MM.1S (cell line): ENCODE data around the gene PACRG.

Experiments used
- DNase-seq: peaks from one replicate; pipeline ENCODE4 v3.0.0-alpha.2; 2015
- H2AFZ ChIP-seq: fragments of 300-600 bp; sonication (generic); 2 replicates; pipeline ENCODE4 v1.6.0; 2016; ENCODE audit warnings: antibody characterized with exemption, low read length
- H3F3A ChIP-seq: fragments of 300-600 bp; sonication (generic); 2 replicates; pipeline ENCODE4 v1.6.1; 2016; ENCODE audit warnings: mild to moderate bottlenecking, antibody characterized with exemption, low read length, moderate library complexity, mixed read lengths; ENCODE audit not compliant: insufficient read depth
- H3K27ac ChIP-seq: fragments of 300-600 bp; sonication (generic); 2 replicates; pipeline ENCODE4 v1.5.1; 2016; ENCODE audit warnings: mild to moderate bottlenecking, low read length
- H3K27me3 ChIP-seq: fragments of 300-600 bp; sonication (generic); replicated peaks from 2 replicates; pipeline ENCODE4 v1.6.0; 2016; ENCODE audit warnings: low read length; ENCODE audit not compliant: insufficient read depth
- H3K36me3 ChIP-seq: fragments of 300-600 bp; sonication (generic); replicated peaks from 2 replicates; pipeline ENCODE4 v1.6.1; 2016; ENCODE audit warnings: mild to moderate bottlenecking, low read length, mixed read lengths; ENCODE audit not compliant: insufficient read depth
- H3K4me1 ChIP-seq: fragments of 300-600 bp; sonication (generic); 2 replicates; pipeline ENCODE4 v1.6.1; 2016; ENCODE audit warnings: low read length, mixed read lengths
- H3K4me2 ChIP-seq: fragments of 300-600 bp; sonication (generic); 2 replicates; pipeline ENCODE4 v1.6.0; 2016; ENCODE audit warnings: low read depth, low read length
- H3K4me3 ChIP-seq: fragments of 300-600 bp; sonication (generic); 2 replicates; pipeline ENCODE4 v1.5.1; 2016; ENCODE audit warnings: low read length, mixed read lengths
- H3K79me2 ChIP-seq: fragments of 300-600 bp; sonication (generic); 2 replicates; pipeline ENCODE4 v1.6.1; 2016; ENCODE audit warnings: mixed run types, low read length, mixed read lengths
- H3K9ac ChIP-seq: fragments of 300-600 bp; sonication (generic); 2 replicates; pipeline ENCODE4 v1.6.1; 2016; ENCODE audit warnings: low read length, mixed read lengths
- H3K9me2 ChIP-seq: fragments of 300-600 bp; sonication (generic); replicated peaks from 2 replicates; pipeline ENCODE4 v1.6.1; 2016; ENCODE audit warnings: mild to moderate bottlenecking, low read length, mixed read lengths; ENCODE audit not compliant: insufficient read depth
- H3K9me3 ChIP-seq: fragments of 300-600 bp; sonication (generic); replicated peaks from 2 replicates; pipeline ENCODE4 v1.6.1; 2016; ENCODE audit warnings: mild to moderate bottlenecking, low read length, mixed read lengths; ENCODE audit not compliant: insufficient read depth
- H4K20me1 ChIP-seq: fragments of 300-600 bp; sonication (generic); 2 replicates; pipeline ENCODE4 v1.6.1; 2016; ENCODE audit warnings: mild to moderate bottlenecking, low read length, moderate library complexity, mixed read lengths; ENCODE audit not compliant: insufficient read depth
- EZH2 ChIP-seq: fragments of 300-600 bp; sonication (generic); optimal IDR thresholded peaks from 2 replicates; pipeline ENCODE3; 2017; ENCODE audit warnings: low read depth, mild to moderate bottlenecking, antibody characterized with exemption, low read length, mixed read lengths
- EZH2phosphoT487 ChIP-seq: fragments of 300-600 bp; sonication (generic); IDR thresholded peaks from 2 replicates; pipeline ENCODE4 v1.6.1; 2018; ENCODE audit warnings: antibody characterized with exemption, low read length
- TF ChIP-seq, protein P1 (sequence below): fragments of 300-600 bp; sonication (generic); IDR thresholded peaks from 2 replicates; pipeline ENCODE4 v1.5.1; 2016; ENCODE audit warnings: antibody characterized with exemption, low read length, mixed read lengths

The PACRG gene

GRCh38 chr6:163148451-163149278, 420.9 kb downstream of the PACRG start:
- H3K4me3 ChIP-seq, result no peak overlapping the region
- H3K27me3 ChIP-seq, result no peaks in the 10 kb centered on the region
- no peak overlapping the region for H3K9ac ChIP-seq

DNA sequence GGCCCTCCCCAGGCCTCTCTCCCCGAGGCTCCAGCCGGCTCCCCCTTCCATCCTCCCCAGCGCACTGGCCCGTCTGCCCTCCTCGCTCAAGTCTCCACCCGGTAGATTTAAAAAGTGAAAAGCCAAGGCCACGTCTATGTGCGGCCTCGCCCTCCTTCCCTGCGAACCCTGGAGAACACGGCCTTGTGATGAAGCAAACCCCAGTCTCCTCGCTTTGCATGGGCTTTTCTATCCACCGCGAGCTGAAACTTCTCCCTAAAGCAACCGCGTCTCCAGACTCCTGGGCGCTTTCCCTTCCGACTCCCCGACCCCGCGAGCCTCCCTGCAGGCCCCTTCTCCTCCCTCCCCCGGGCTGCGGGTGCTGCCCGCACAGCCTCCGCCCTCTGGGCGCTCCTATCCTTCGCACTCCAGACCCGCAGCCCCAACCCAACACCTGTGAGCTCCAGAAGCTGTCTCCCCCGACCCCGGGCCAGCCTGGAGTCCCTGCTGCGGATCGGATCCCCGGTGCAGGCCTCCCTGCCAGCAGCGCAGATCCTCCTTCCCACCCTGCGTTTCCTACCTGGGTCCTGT, 421.6 kb downstream of the PACRG start:
- Histone ChIP-seq H3K27me3 (no peaks in the 10 kb centered on the region), H3K36me3 (no peaks in the 10 kb centered on the region), H3K27ac (no peak overlapping the region), H3K9me2 (no peaks in the 10 kb centered on the region), H3K9ac (no peak overlapping the region), H3K4me1 (no peaks in the 10 kb centered on the region), H2AFZ (no peak overlapping the region), H3F3A (no peaks in the 10 kb centered on the region), H3K4me3 (no peak overlapping the region), H3K9me3 (no peaks in the 10 kb centered on the region), H4K20me1 (no peaks in the 10 kb centered on the region), H3K79me2 (no peaks in the 10 kb centered on the region), H3K4me2 (no peak overlapping the region)
- no peak for DNase-seq
- TF ChIP-seq, protein P1, sequence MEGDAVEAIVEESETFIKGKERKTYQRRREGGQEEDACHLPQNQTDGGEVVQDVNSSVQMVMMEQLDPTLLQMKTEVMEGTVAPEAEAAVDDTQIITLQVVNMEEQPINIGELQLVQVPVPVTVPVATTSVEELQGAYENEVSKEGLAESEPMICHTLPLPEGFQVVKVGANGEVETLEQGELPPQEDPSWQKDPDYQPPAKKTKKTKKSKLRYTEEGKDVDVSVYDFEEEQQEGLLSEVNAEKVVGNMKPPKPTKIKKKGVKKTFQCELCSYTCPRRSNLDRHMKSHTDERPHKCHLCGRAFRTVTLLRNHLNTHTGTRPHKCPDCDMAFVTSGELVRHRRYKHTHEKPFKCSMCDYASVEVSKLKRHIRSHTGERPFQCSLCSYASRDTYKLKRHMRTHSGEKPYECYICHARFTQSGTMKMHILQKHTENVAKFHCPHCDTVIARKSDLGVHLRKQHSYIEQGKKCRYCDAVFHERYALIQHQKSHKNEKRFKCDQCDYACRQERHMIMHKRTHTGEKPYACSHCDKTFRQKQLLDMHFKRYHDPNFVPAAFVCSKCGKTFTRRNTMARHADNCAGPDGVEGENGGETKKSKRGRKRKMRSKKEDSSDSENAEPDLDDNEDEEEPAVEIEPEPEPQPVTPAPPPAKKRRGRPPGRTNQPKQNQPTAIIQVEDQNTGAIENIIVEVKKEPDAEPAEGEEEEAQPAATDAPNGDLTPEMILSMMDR, result no peak
- TF ChIP-seq EZH2 (no peak), EZH2phosphoT487 (no peak)

More at GRCh38 chr6:163148451-163149278, 420.9 kb downstream of the PACRG start:
- no peaks in the 10 kb centered on the region for H3K4me1 ChIP-seq
- H3K27ac ChIP-seq, result no peak overlapping the region
- DNase-seq, result no peak
- H3K79me2 ChIP-seq, result no peaks in the 10 kb centered on the region
- no peaks in the 10 kb centered on the region for H3F3A ChIP-seq
- TF ChIP-seq EZH2phosphoT487 (no peak), EZH2 (no peak)
- TF ChIP-seq, protein P1, result no peak
- no peak overlapping the region for H3K4me2 ChIP-seq
- H3K36me3 ChIP-seq, result no peaks in the 10 kb centered on the region
- H3K9me3 ChIP-seq, result no peaks in the 10 kb centered on the region
- no peaks in the 10 kb centered on the region for H3K9me2 ChIP-seq
- no peaks in the 10 kb centered on the region for H4K20me1 ChIP-seq
- H2AFZ ChIP-seq, result no peak overlapping the region

DNA sequence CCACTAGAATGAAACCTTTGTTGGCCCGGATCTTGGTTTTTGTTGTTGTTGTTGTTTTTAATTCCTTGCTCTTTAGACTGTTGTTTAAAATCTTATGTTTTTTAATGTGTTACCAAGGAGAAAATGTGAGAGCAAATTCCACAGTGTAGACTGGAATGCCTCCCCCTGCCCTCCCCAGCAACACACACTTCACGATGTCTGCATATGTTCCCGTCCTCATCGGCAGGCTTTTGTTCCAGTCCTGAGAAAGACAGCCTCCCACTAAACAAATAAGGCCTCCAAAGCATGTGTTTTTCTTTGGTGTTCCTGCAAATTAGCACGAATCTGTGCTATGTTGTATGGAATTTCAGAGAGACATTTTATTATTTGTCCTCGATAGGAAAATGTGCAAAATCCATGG, 423.4 kb downstream of the PACRG start:
- H3K79me2 ChIP-seq, result no peaks in the 10 kb centered on the region
- H3K4me2 ChIP-seq, result no peak overlapping the region
- H3K9ac ChIP-seq, result no peak overlapping the region
- no peaks in the 10 kb centered on the region for H3F3A ChIP-seq
- H3K9me3 ChIP-seq, result no peaks in the 10 kb centered on the region
- H4K20me1 ChIP-seq, result no peaks in the 10 kb centered on the region
- TF ChIP-seq EZH2 (no peak), EZH2phosphoT487 (no peak)
- TF ChIP-seq, protein P1, result no peak
- H3K9me2 ChIP-seq, result no peaks in the 10 kb centered on the region
- H2AFZ ChIP-seq, result no peak overlapping the region
- H3K4me1 ChIP-seq, result no peaks in the 10 kb centered on the region
- no peak overlapping the region for H3K4me3 ChIP-seq
- no peaks in the 10 kb centered on the region for H3K36me3 ChIP-seq
- DNase-seq, result no peak
- no peak overlapping the region for H3K27ac ChIP-seq
- H3K27me3 ChIP-seq, result no peaks in the 10 kb centered on the region
